Omental fat pad (tissue), 4 donors: ENCODE results near the gene NPAS3. TPM values are rescaled to one million over a fixed set of nuclear protein-coding genes. Genes with fewer than 3 reads are reported as not detected.

ENCODE experiments used
- ATAC-seq: fragments of 150-250 bp; one replicate; pipeline ENCODE4 v1.9.1; 2016; ENCODE audit warnings: mild to moderate bottlenecking, moderate library complexity; ENCODE audit not compliant: low FRiP score
- DNase-seq: peaks from one replicate; pipeline ENCODE4 v3.0.0-alpha.2; 2019; ENCODE audit warnings: low spot score
- CTCF ChIP-seq, 3 donors: fragments of 450-650 bp; IDR thresholded peaks; one replicate each; pipeline ENCODE4 v1.5.1; 2016 to 2017; ENCODE audit warnings: antibody characterized with exemption in 3 of 3, mild to moderate bottlenecking in 3 of 3, moderate library complexity in 2 of 3
- total RNA-seq, 4 donors: library from RNA; depleted of rRNA; stranded (reverse); fragments of >200 nt; gene quantifications; one replicate each; pipeline ENCODE4 v1.1.0, GENCODE V29; 2016

Gene NPAS3
- total RNA-seq, 4 donors from 2014 or later = 0.79 to 6.0 (median 2.5) TPM

GRCh38 chr14:33774161-33774560 is 835.5 kb downstream of the NPAS3 start:
- TF ChIP-seq CTCF (IDR thresholded peaks at IDR 0.05) = no peak
- no peak for ATAC-seq
- no peak for DNase-seq

- TF ChIP-seq CTCF (IDR thresholded peaks at IDR 0.05) = no peak
- DNase-seq = no peak
Observed at GRCh38 chr14:33774723-33775470, 836.2 kb downstream of the NPAS3 start.

GRCh38 chr14:33776871-33777270 is 838.2 kb downstream of the NPAS3 start:
- DNase-seq (no peak), ATAC-seq (no peak)
- TF ChIP-seq CTCF (IDR thresholded peaks at IDR 0.05) = no peak

More at GRCh38 chr14:33774723-33775470, 836.2 kb downstream of the NPAS3 start:
- ATAC-seq = no peak

- DNase-seq (no peak), ATAC-seq (no peak)
- TF ChIP-seq CTCF (IDR thresholded peaks at IDR 0.05) = no peak
Observed at GRCh38 chr14:33777681-33778080, 839.0 kb downstream of the NPAS3 start.

- TF ChIP-seq CTCF (IDR thresholded peaks at IDR 0.05) = no peak
- no peak for ATAC-seq
- DNase-seq = no peak
Observed at GRCh38 chr14:33780035-33780434, 841.4 kb downstream of the NPAS3 start.

- TF ChIP-seq CTCF (IDR thresholded peaks at IDR 0.05) = no peak
- DNase-seq = no peak
- ATAC-seq = no peak
Observed at GRCh38 chr14:33781236-33781635, 842.6 kb downstream of the NPAS3 start.

GRCh38 chr14:33782923-33783322 is 844.2 kb downstream of the NPAS3 start:
- DNase-seq (no peak), ATAC-seq (no peak)
- TF ChIP-seq CTCF (IDR thresholded peaks at IDR 0.05) = no peak
